K562 (cell line): Measurements from ENCODE around the gene HELZ2.

Experiments
- BRF2 ChIP-seq: IDR thresholded peaks from 3 replicates; pipeline ENCODE4 v1.6.1; 2011; ENCODE audit warnings: borderline replicate concordance, mild to moderate bottlenecking; ENCODE audit not compliant: insufficient read length, insufficient read depth
- CHD7 ChIP-seq: fragments of 200-600 bp; sonication (generic); IDR thresholded peaks from one replicate; pipeline ENCODE4 v1.6.1; 2012; ENCODE audit warnings: mild to moderate bottlenecking, low read depth, low read length, inconsistent platforms
- CTCF ChIP-seq, 3 experiments: IDR thresholded peaks in 2 of 3; conservative IDR thresholded peaks in 1 of 3; 2 replicates each; pipeline ENCODE4 v1.5.1; 2011 to 2012; ENCODE audit warnings: low read length in 3 of 3, mild to moderate bottlenecking in 3 of 3, control low read depth in 2 of 3, improper control_type of control experiment in 1 of 3, inconsistent platforms in 1 of 3, low read depth in 1 of 3, mixed read lengths in 1 of 3, moderate library complexity in 1 of 3; ENCODE audit not compliant: insufficient read depth in 2 of 3
- HINFP ChIP-seq: fragments of 450-650 bp; conservative IDR thresholded peaks from 2 replicates; pipeline ENCODE4 v1.6.1; 2016; ENCODE audit warnings: missing genetic modification characterization, low read depth, mild to moderate bottlenecking, control low read depth, missing compliant biosample characterization
- MLLT1 ChIP-seq, 2 experiments: fragments of 450-650 bp; IDR thresholded peaks; 2 replicates each; pipeline ENCODE4 v1.6.1; 2016
- POLR2A ChIP-seq: fragments of 450-650 bp; conservative IDR thresholded peaks from 2 replicates; pipeline ENCODE4 v1.6.1; 2016
- POLR2AphosphoS5 ChIP-seq: IDR thresholded peaks from 2 replicates; pipeline ENCODE4 v1.6.1; 2011; ENCODE audit warnings: mild to moderate bottlenecking, low read depth, low read length, moderate library complexity; ENCODE audit not compliant: control insufficient read depth, insufficient read depth
- STAG1 ChIP-seq: sonication (generic); formaldehyde crosslinking; IDR thresholded peaks from 2 replicates; pipeline ENCODE4 v1.5.0; 2020; ENCODE audit warnings: missing genetic modification reagents, borderline replicate concordance
- TOE1 ChIP-seq, 2 experiments: fragments of 450-650 bp in 1 of 2; sonication (generic) in 1 of 2; formaldehyde crosslinking in 1 of 2; IDR thresholded peaks; 2 replicates each; pipeline versions ENCODE4 v1.7.1 to v1.8.0; 2016 to 2022; ENCODE audit warnings: borderline replicate concordance in 2 of 2, mild to moderate bottlenecking in 2 of 2, antibody characterized with exemption in 1 of 2, inconsistent platforms in 1 of 2, low read depth in 1 of 2, missing genetic modification reagents in 1 of 2, moderate library complexity in 1 of 2
- TRIM28 ChIP-seq: fragments of 450-650 bp; IDR thresholded peaks from 2 replicates; pipeline ENCODE4 v1.6.1; 2017
- ZNF24 ChIP-seq: fragments of 450-650 bp; IDR thresholded peaks from 2 replicates; pipeline ENCODE4 v1.6.1; 2016

- TF ChIP-seq HINFP (tag) (no peak), ZNF24 (no peak), POLR2A (no peak), TRIM28 (no peak), STAG1 (CRISPR knock-in tag) (no peak), CHD7 (no peak), TOE1 (IDR thresholded peaks at IDR 0.05; ENCODE audit: borderline replicate concordance) (no peak), TOE1 (CRISPR knock-in tag; IDR thresholded peaks at IDR 0.05; ENCODE audit: borderline replicate concordance, low read depth) (no peak), BRF2 (no peak), MLLT1 (IDR thresholded peaks at IDR 0.05) (no peak), CTCF (IDR thresholded peaks at IDR 0.05 in 2 of 3, conservative IDR thresholded peaks at IDR 0.05 in 1 of 3; ENCODE audit: insufficient read depth in 2 of 3, low read depth in 1 of 3, low read length in 3 of 3) (no peak), POLR2AphosphoS5 (no peak)
Observed at GRCh38 chr20:63541371-63541770, 32.7 kb downstream of the HELZ2 start.
